Measurements from ENCODE around the gene TRABD2B. TPM values are rescaled to one million over a fixed set of nuclear protein-coding genes. Genes with fewer than 3 reads are reported as not detected.

Gene TRABD2B
- total RNA-seq, 3 donors from 2014 or later = not detected

DNA sequence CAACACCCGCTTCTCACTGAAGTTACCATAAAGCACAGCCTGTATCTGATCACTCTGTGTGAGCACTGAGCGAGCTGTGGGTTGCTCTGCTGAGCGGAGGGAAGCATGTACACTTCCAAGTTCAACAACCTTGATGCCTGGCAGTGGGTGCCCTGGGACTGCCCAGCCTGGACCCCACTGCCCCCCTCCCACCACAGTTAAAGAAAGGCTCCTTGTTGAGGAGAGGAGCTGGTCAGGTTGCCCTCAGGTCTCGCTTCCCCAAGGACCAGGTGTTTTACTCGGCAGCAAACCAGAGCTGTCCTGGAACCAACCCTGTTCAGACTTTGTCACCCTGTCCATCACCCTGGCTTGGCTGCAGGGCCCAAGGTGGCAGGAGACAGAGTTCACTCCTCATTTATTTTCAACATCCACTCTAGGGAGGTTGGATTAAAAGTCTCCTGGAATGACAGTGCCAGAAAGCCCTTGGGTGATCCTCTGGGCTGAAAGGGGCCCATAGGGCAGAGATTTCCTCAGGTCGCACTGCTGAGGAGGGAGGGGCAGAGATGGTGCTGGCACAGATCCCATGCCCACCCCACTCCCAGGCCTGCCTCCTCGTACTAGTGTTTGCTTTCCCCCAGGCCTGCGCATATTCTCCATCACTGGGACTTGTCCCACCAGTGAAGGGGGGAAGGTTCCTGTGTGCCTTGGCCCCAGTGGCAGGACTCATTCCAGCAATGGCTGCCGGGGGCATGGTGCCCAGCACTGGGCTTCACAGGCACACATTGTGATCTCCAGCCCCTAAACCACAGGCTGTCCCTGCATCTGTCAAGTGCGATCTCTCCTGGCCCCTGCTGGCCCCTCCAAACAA lies 101.7 kb downstream of the TRABD2B start:
- H3K4me3 Mint-ChIP-seq = no peak overlapping the region
- no peak for ATAC-seq
- H3K27me3 Mint-ChIP-seq (ENCODE audit: low read depth) = peaks cover 2% of the 10 kb centered on the region
- no peaks in the 10 kb centered on the region for H3K36me3 Mint-ChIP-seq (ENCODE audit: insufficient read depth)
- H3K4me1 Mint-ChIP-seq (ENCODE audit: low read depth) = no peaks in the 10 kb centered on the region
- no peaks in the 10 kb centered on the region for H3K9me3 Mint-ChIP-seq
- no peak for DNase-seq

DNA sequence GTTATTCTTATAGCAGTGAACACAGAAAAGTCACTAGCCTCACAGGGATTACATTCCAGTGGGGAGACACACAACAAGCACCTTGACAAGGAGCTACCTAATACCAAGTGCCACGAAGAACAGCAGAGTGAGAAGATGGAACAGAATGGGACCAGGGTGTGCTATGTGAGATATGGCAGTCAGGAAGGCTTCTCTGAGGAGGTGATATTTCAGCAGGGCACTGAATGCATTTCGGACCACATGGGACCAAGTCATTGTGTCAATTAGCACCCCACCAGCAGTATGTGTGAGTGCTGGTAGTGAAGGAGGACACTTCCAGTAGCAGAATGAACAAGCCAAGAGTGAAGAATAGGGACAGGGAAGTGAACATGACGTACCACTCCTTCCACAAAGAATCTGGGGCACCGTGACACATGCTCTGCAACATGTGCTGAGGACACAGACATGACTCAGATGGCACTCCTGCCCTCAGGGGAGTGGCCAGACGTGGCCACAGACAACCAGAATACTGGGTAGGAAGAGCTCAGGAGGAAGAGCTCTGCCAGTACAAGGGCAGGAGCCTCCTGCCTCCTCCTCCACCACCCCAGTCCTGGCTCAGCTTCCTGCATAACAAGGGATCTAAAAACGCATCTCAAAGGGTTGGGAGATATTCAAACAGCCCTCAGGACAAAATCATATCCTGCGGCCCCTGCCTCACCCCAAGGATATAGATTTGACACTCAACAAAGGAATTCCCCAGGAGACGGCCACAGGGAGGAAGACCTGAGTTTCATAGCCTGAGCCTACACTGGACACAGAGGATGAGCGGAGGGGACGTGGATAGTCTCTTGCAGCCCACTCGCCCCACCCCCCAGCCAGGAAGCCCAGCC lies 102.5 kb downstream of the TRABD2B start:
- no peaks in the 10 kb centered on the region for H3K9me3 Mint-ChIP-seq
- peak in 1 of 2 donors; percentile 6 for ATAC-seq
- H3K4me3 Mint-ChIP-seq = no peak overlapping the region
- no peaks in the 10 kb centered on the region for H3K4me1 Mint-ChIP-seq (ENCODE audit: low read depth)
- H3K27me3 Mint-ChIP-seq (ENCODE audit: low read depth) = peaks cover 2% of the 10 kb centered on the region
- DNase-seq = no peak
- no peaks in the 10 kb centered on the region for H3K36me3 Mint-ChIP-seq (ENCODE audit: insufficient read depth)

DNA sequence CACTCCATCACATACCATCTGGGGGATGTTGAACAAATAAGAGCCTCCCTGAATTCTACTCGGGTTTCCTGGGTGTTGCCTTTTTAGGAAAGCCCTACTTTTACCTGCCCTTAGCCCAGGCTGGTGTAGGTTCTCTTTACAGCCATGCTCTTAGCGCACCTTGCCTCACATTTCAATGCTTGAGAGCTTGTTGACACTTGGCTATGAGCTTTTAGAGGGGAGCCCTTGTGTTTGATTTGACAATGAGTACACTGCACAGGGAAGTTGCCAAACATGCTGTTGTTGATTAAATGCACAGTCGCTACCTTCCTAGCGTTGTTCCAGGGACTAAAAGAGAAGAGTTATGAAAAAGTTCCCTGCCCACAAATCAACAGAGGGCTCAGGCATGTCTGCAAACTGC lies 103.8 kb downstream of the TRABD2B start:
- H3K36me3 Mint-ChIP-seq (ENCODE audit: insufficient read depth) = no peaks in the 10 kb centered on the region
- H3K4me1 Mint-ChIP-seq (ENCODE audit: low read depth) = no peaks in the 10 kb centered on the region
- ATAC-seq (no peak), DNase-seq (no peak)
- no peaks in the 10 kb centered on the region for H3K9me3 Mint-ChIP-seq
- no peak overlapping the region for H3K4me3 Mint-ChIP-seq
- H3K27me3 Mint-ChIP-seq (ENCODE audit: low read depth) = peaks cover 7% of the 10 kb centered on the region

DNA sequence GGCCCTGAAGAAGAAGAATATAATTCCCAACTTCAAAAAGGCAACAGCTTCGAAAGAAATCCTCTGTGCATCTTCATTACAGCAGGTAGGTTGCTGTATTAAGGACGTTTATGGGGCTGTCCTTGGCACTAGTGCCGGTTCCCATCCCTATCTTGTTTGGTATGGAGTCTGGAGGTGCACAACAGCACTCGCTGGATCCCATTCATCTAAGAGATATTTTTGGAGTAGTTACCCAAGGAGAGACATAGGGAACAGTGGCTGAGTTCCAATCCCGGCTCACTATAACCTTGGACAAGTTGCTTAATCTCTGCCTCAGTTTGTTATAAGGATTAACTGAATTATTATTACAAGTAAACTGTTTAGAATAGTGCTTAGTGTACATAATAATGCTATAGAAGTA lies 106.4 kb downstream of the TRABD2B start:
- Mint-ChIP-seq H3K36me3 (ENCODE audit: insufficient read depth) (no peaks in the 10 kb centered on the region), H3K27me3 (ENCODE audit: low read depth) (peaks cover 10% of the 10 kb centered on the region), H3K4me1 (ENCODE audit: low read depth) (no peaks in the 10 kb centered on the region), H3K4me3 (no peak overlapping the region), H3K9me3 (no peaks in the 10 kb centered on the region)
- DNase-seq (no peak), ATAC-seq (no peak)

DNA sequence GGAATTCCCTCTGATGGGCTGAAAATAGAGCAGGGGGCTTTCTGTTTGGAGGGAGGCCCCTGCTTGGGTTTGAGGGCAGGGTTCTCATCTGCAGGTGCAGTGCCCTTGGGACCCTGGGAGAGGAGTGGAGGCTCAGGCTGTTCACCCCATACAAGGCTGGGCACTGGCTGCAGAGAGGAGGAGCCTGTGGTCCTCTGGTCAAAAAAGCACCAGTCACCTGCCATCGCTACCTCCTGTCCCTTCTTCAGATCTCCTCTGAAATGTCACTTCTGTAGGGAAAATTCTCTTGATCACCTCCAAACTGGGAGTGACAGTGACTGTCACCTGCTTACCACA lies 108.9 kb downstream of the TRABD2B start:
- no peaks in the 10 kb centered on the region for H3K9me3 Mint-ChIP-seq
- no peaks in the 10 kb centered on the region for H3K4me1 Mint-ChIP-seq (ENCODE audit: low read depth)
- no peaks in the 10 kb centered on the region for H3K36me3 Mint-ChIP-seq (ENCODE audit: insufficient read depth)
- H3K4me3 Mint-ChIP-seq = no peak overlapping the region
- H3K27me3 Mint-ChIP-seq (ENCODE audit: low read depth) = peaks cover 8% of the 10 kb centered on the region
- ATAC-seq (no peak), DNase-seq (no peak)

DNA sequence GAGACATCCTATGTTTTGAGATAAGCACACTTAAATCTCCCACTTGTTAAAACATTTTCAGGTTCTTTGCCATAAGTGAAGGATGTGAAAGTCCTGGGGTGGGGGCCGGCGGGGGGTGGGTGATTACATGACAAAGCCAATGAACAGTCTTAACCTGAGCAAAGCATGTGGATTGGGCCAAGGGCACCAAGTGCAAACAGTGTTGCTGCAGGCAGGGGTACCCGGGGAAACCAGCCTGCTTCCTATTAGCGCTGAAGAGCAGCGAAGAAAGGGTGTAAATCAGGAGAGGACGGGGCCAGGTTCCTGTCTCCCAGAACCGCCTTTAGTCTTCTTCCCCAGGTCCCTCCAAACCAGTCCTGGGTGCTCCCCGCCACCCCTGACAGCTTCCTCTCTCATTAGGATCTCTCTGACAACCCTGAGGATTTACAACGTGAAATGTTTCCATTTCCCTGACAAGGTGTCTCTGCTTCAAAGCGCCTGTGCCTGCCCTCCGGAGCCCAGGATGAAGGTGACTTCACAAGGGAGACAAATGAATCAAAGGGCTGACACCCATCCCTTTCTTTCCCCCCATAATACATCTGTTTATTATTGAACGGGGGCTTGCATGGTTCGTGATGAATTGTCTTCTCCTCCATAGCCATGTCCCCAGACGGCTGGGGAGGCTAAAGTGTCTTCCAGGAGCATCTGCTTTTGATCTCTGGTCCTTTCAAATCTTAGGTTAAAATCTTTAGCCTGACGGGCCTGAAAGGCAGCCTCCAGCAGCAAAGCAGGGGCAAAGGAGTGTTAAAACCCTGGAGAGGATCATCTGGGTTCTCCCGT lies 109.5 kb downstream of the TRABD2B start:
- H3K27me3 Mint-ChIP-seq (ENCODE audit: low read depth) = peaks cover 8% of the 10 kb centered on the region
- H3K4me1 Mint-ChIP-seq (ENCODE audit: low read depth) = no peaks in the 10 kb centered on the region
- no peaks in the 10 kb centered on the region for H3K36me3 Mint-ChIP-seq (ENCODE audit: insufficient read depth)
- H3K9me3 Mint-ChIP-seq = no peaks in the 10 kb centered on the region
- no peak for DNase-seq
- ATAC-seq = no peak
- no peak overlapping the region for H3K4me3 Mint-ChIP-seq

DNA sequence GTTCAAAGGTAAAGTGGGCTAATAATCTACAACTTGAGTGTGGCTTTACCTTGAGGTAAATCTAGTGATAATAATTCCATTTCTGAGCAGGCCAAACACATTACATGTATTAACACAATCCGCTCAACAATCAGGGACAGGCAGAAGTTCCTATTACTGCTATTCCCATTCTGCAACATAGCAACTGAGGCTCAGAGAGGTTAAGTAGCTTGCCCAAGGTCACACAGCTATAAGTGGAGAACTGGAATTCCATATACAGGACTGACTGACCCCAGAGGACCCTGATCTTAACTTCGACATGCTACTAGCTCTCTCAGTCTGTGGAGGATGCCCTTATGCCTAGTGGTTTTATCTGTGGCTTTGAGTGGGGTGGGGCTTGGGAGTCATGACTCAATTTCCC lies 110.1 kb downstream of the TRABD2B start:
- ATAC-seq (no peak), DNase-seq (no peak)
- Mint-ChIP-seq H3K4me3 (no peak overlapping the region), H3K27me3 (ENCODE audit: low read depth) (peaks cover 8% of the 10 kb centered on the region), H3K4me1 (ENCODE audit: low read depth) (no peaks in the 10 kb centered on the region), H3K9me3 (no peaks in the 10 kb centered on the region), H3K36me3 (ENCODE audit: insufficient read depth) (no peaks in the 10 kb centered on the region)

DNA sequence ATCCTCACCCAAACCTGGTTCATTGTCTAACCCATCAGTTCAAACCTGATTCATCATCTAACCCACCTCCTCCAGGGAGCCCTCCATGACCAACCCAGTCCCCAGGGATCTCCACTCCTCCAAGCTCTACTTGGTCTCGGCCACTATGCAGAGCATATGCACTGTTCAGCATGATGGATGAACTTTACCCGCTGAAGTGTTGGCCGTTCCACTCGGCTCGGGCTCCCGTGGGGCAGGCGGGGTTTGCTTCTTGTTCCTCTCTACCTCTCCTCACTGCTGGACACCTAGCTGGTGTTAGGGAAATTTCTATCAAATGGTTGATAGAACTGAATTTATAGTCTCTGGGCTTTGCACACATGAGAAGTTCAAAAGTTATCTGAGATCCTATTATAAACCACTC lies 111.0 kb downstream of the TRABD2B start:
- Mint-ChIP-seq H3K4me1 (ENCODE audit: low read depth) (no peaks in the 10 kb centered on the region), H3K36me3 (ENCODE audit: insufficient read depth) (no peaks in the 10 kb centered on the region), H3K9me3 (no peaks in the 10 kb centered on the region), H3K27me3 (ENCODE audit: low read depth) (peaks cover 8% of the 10 kb centered on the region), H3K4me3 (no peak overlapping the region)
- DNase-seq (no peak), ATAC-seq (no peak)

DNA sequence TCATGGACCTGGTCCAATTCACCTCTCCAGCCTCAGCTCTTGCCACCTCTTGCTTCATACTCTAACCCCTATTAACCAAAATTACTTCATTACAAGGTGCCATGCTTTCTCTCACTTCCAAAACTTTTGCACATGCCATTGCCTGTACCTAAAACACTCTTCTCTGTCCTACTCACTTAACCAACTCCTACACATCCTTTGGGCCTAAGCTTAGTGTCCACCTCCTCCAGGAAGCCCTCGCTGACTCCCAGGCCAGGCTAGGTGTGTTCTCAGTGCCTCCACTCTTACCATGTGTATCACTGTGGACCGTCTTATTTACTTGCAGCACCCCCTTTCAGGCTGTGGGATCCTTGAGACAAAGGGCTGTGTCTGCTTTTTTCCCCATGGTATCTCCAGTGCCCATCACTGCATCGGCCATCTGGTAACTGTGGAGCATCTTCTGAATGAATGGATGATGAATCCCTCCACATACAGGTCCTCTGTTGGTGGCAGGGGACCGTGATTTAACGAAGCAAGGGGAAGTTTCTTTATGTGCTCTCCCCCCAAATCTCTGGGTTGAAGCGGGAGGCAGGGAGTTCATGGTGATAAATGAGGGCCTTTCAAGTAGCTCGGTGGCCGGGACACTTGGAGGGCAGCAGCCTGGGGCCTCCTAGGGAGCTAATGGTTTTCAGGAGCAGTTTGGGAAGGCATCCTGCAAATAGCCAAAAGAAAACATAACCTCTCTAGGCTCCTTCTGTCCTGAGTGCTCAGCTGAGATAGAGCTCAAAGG lies 111.9 kb downstream of the TRABD2B start:
- Mint-ChIP-seq H3K36me3 (ENCODE audit: insufficient read depth) (no peaks in the 10 kb centered on the region), H3K4me3 (no peak overlapping the region), H3K27me3 (ENCODE audit: low read depth) (peaks cover 8% of the 10 kb centered on the region), H3K4me1 (ENCODE audit: low read depth) (no peaks in the 10 kb centered on the region), H3K9me3 (no peaks in the 10 kb centered on the region)
- DNase-seq (no peak), ATAC-seq (no peak)

DNA sequence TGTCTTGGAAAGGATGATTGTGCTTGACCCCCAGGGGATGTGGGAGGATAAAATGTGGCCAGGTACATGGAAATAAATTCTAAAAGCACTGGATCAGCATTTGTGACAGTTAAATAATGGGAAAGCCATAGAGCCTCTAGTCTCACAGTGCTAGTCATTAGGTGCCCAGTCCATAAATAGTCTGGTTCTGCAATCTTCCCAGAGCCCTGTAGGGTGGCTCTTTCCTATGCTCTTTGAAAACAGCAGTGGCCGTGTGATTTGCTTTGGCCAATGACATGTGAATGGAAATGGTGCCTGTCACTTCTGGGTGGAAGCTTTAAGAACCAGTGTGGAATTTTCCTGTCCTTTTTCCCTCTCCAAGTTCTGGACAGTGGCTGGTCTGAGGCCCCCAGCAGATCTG lies 113.2 kb downstream of the TRABD2B start:
- ATAC-seq = no peak
- peaks cover 8% of the 10 kb centered on the region for H3K27me3 Mint-ChIP-seq (ENCODE audit: low read depth)
- no peaks in the 10 kb centered on the region for H3K9me3 Mint-ChIP-seq
- no peaks in the 10 kb centered on the region for H3K36me3 Mint-ChIP-seq (ENCODE audit: insufficient read depth)
- H3K4me1 Mint-ChIP-seq (ENCODE audit: low read depth) = no peaks in the 10 kb centered on the region
- no peak for DNase-seq
- H3K4me3 Mint-ChIP-seq = no peak overlapping the region

DNA sequence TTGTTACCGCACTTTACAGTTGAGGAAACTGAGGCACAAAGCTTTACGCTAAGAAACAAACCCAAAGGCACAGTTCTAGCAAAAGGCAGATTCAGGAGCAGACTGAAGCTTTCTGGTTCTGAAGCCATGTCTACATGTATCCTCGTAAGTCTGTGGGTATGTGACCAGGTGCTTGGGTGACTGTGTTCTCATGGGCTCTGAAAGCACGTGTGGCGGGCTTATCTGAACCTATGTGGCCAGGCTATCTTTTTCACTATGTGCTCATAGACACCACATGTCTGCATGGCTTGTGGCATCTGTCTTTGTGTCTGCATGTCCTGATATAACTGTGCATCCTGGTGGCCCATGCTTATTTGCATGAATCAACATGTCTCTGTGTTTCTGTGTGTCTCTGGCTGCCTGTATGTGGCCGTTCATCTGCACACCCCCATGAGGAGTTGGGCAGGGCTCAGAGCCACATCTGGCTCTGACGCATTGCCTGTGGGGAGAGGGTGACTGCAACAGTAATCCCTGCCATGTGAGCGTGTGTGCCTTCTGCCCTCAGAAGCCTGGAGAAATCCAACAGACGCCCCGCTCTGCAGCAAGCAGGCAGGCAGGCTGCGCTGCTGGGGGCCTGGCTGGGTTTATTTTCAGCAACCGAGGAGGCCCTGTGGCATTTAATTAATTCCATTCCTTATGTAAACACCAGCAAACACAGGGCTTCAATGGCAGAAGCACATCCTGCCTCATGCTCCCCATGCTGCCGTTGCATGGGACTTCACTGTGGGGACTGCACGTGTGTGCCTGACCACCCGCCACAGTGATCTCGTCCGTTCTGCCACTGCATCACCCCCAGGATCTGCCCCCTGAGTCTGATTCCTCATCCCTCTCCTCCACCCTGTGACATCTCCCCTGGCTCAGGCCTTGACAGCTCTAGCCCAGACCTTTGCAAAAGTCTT lies 115.4 kb downstream of the TRABD2B start:
- Mint-ChIP-seq H3K36me3 (ENCODE audit: insufficient read depth) (no peaks in the 10 kb centered on the region), H3K27me3 (ENCODE audit: low read depth) (no peaks in the 10 kb centered on the region), H3K4me1 (ENCODE audit: low read depth) (no peaks in the 10 kb centered on the region), H3K4me3 (no peak overlapping the region), H3K9me3 (no peaks in the 10 kb centered on the region)
- DNase-seq (no peak), ATAC-seq (no peak)

DNA sequence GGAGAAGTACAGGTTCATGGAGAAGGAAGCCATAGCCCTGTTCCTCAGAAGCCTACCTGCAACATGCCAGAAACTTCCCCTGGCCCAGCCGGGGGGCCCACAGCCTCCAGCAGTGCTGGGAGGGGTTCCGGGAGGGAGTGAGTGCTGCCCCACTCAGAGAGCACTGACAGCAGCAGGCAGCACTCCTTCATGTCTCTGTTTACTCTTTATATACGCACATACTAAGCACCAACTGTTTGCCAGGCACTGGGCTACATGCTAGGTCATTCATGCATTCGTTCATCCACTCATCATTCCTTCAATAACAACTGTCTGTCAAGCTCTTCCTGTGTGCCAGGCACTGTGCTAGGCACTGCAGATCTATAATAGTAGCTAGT lies 120.6 kb downstream of the TRABD2B start:
- Mint-ChIP-seq H3K4me1 (ENCODE audit: low read depth) (no peaks in the 10 kb centered on the region), H3K36me3 (ENCODE audit: insufficient read depth) (no peaks in the 10 kb centered on the region), H3K27me3 (ENCODE audit: low read depth) (peaks cover 2% of the 10 kb centered on the region), H3K9me3 (no peaks in the 10 kb centered on the region), H3K4me3 (no peak overlapping the region)
- no peak for DNase-seq
- ATAC-seq = no peak
